IMR-90 (cell line): Measurements from ENCODE around the gene DTD1. TPM values are rescaled to one million over a fixed set of nuclear protein-coding genes. Genes with fewer than 3 reads are reported as not detected.

Source experiments
- ATAC-seq: fragments of 200-7000 bp; cut with Tn5 transposase; 2 replicates; pipeline ENCODE4 v1.9.1; 2020; ENCODE audit warnings: low read depth, mild to moderate bottlenecking, moderate library complexity
- BruUV-seq: library from RNA; stranded (reverse); fragments of 400-500 nt; replicated peaks from 2 replicates; lab custom pipeline; 2021; lab: Mats Ljungman, UMichigan
- CTCF ChIA-PET: fragments of 300-600 bp; formaldehyde crosslinking; extraction: SDS; loops from one replicate; lab custom pipeline; 2021; ENCODE audit warnings: antibody characterized with exemption; lab: Yijun Ruan, JAX
- POLR2A ChIA-PET: fragments of 300-600 bp; sonication (Branson Sonifier 250); formaldehyde crosslinking; loops from one replicate; lab custom pipeline; 2022; ENCODE audit warnings: antibody characterized with exemption; ENCODE audit not compliant: unreplicated experiment; lab: Charles Lee
- DNase-seq: peaks from one replicate; pipeline ENCODE4 v3.0.0; 2013
- H2AFZ ChIP-seq: replicated peaks from 2 replicates; pipeline ENCODE3; 2013; ENCODE audit warnings: low read length, mild to moderate bottlenecking; ENCODE audit not compliant: poor library complexity
- H2AK5ac ChIP-seq: 2 replicates; pipeline ENCODE4 v1.6.1; 2013; ENCODE audit warnings: low read depth, low read length, inconsistent platforms
- H2AK9ac ChIP-seq: replicated peaks from 2 replicates; pipeline ENCODE3; 2013; ENCODE audit warnings: mild to moderate bottlenecking, low read depth, low read length, moderate library complexity; ENCODE audit not compliant: poor library complexity
- H2BK120ac ChIP-seq: 2 replicates; pipeline ENCODE4 v1.6.1; 2013; ENCODE audit warnings: low read depth, low read length, inconsistent platforms
- H2BK15ac ChIP-seq: 3 replicates; pipeline ENCODE4 v1.6.1; 2013; ENCODE audit warnings: low read depth, low read length, inconsistent platforms
- H2BK20ac ChIP-seq: 2 replicates; pipeline ENCODE4 v1.6.1; 2013; ENCODE audit warnings: low read depth, mild to moderate bottlenecking, inconsistent platforms, low read length, moderate library complexity
- H2BK5ac ChIP-seq: 2 replicates; pipeline ENCODE4 v1.6.1; 2013; ENCODE audit warnings: mild to moderate bottlenecking, low read depth, low read length, inconsistent platforms; ENCODE audit not compliant: poor library complexity, severe bottlenecking
- H3K14ac ChIP-seq: replicated peaks from 2 replicates; pipeline ENCODE4 v1.6.1; 2013; ENCODE audit warnings: low read depth, low read length, inconsistent platforms
- H3K18ac ChIP-seq: 2 replicates; pipeline ENCODE4 v1.6.1; 2013; ENCODE audit warnings: low read depth, low read length, control low read depth
- H3K23ac ChIP-seq: 2 replicates; pipeline ENCODE4 v1.6.1; 2013; ENCODE audit warnings: low read depth, low read length, inconsistent platforms
- H3K27ac ChIP-seq: 2 replicates; pipeline ENCODE4 v1.5.1; 2013; ENCODE audit warnings: mild to moderate bottlenecking, control low read depth, low read length; ENCODE audit not compliant: insufficient read depth
- H3K27me3 ChIP-seq: 2 replicates; pipeline ENCODE4 v1.6.1; 2013; ENCODE audit warnings: low read length; ENCODE audit not compliant: control insufficient read depth, insufficient read depth
- H3K36me3 ChIP-seq: 2 replicates; pipeline ENCODE4 v1.6.1; 2013; ENCODE audit warnings: low read length, mixed read lengths; ENCODE audit not compliant: control insufficient read depth, insufficient read depth
- H3K4ac ChIP-seq: 2 replicates; pipeline ENCODE4 v1.6.1; 2013; ENCODE audit warnings: low read depth, low read length, inconsistent platforms
- H3K4me1 ChIP-seq: 2 replicates; pipeline ENCODE4 v1.6.1; 2013; ENCODE audit warnings: low read length, mixed read lengths; ENCODE audit not compliant: control insufficient read depth, insufficient read depth
- H3K4me2 ChIP-seq: 2 replicates; pipeline ENCODE4 v1.6.1; 2013; ENCODE audit warnings: low read depth, mild to moderate bottlenecking, control low read depth, low read length, moderate library complexity
- H3K4me3 ChIP-seq: 2 replicates; pipeline ENCODE4 v1.5.1; 2013; ENCODE audit warnings: low read depth, mild to moderate bottlenecking, control low read depth, low read length, moderate library complexity; ENCODE audit not compliant: insufficient read depth
- H3K56ac ChIP-seq: 2 replicates; pipeline ENCODE4 v1.6.1; 2013; ENCODE audit warnings: low read length, inconsistent platforms; ENCODE audit not compliant: insufficient read depth; ENCODE audit errors: extremely low read depth
- H3K79me1 ChIP-seq, 2 experiments: 2 replicates each; pipeline ENCODE4 v1.6.1; 2013; ENCODE audit warnings: low read length in 2 of 2, inconsistent platforms in 1 of 2, low read depth in 1 of 2
- H3K9ac ChIP-seq: 2 replicates; pipeline ENCODE4 v1.6.1; 2013; ENCODE audit warnings: low read depth, low read length, control low read depth
- H3K9me1 ChIP-seq: 2 replicates; pipeline ENCODE4 v1.6.1; 2013; ENCODE audit warnings: low read length, inconsistent platforms; ENCODE audit not compliant: insufficient read depth
- H3K9me3 ChIP-seq: 2 replicates; pipeline ENCODE4 v1.6.1; 2013; ENCODE audit warnings: low read length; ENCODE audit not compliant: control insufficient read depth, insufficient read depth
- H4K20me1 ChIP-seq: 2 replicates; pipeline ENCODE4 v1.6.1; 2013; ENCODE audit warnings: low read length, inconsistent platforms; ENCODE audit not compliant: insufficient read depth
- H4K5ac ChIP-seq: 2 replicates; pipeline ENCODE4 v1.6.1; 2013; ENCODE audit warnings: mild to moderate bottlenecking, low read depth, low read length, control low read depth
- H4K8ac ChIP-seq, 2 experiments: 2 replicates each; pipeline ENCODE4 v1.6.1; 2013; ENCODE audit warnings: low read depth in 2 of 2, low read length in 2 of 2, control low read depth in 1 of 2, inconsistent platforms in 1 of 2
- H4K91ac ChIP-seq: 2 replicates; pipeline ENCODE4 v1.6.1; 2013; ENCODE audit warnings: low read depth, low read length, inconsistent platforms; ENCODE audit not compliant: insufficient read depth
- BHLHE40 ChIP-seq: fragments of 150-350 bp; IDR thresholded peaks from 2 replicates; pipeline ENCODE4 v1.6.1; 2016; ENCODE audit warnings: mild to moderate bottlenecking, low read depth, low read length
- CEBPB ChIP-seq: IDR thresholded peaks from 2 replicates; pipeline ENCODE4 v1.6.1; 2012; ENCODE audit warnings: low read depth, low read length, improper control_type of control experiment
- CHD1 ChIP-seq: IDR thresholded peaks from 2 replicates; pipeline ENCODE4 v1.6.1; 2012; ENCODE audit warnings: low read depth, low read length, improper control_type of control experiment
- CTCF ChIP-seq: conservative IDR thresholded peaks from 2 replicates; pipeline ENCODE4 v1.5.1; 2012; ENCODE audit warnings: mild to moderate bottlenecking, low read depth, low read length, improper control_type of control experiment
- FOS ChIP-seq: fragments of 150-350 bp; IDR thresholded peaks from 2 replicates; pipeline ENCODE4 v1.6.1; 2016; ENCODE audit warnings: low read depth, low read length
- MAFK ChIP-seq: IDR thresholded peaks from 2 replicates; pipeline ENCODE4 v1.6.1; 2012; ENCODE audit warnings: low read depth, low read length, improper control_type of control experiment
- MAZ ChIP-seq: IDR thresholded peaks from 2 replicates; pipeline ENCODE4 v1.6.1; 2012; ENCODE audit warnings: low read depth, mild to moderate bottlenecking, low read length, improper control_type of control experiment, moderate library complexity, borderline replicate concordance
- MXI1 ChIP-seq: IDR thresholded peaks from 2 replicates; pipeline ENCODE4 v1.6.1; 2012; ENCODE audit warnings: low read depth, mild to moderate bottlenecking, low read length, moderate library complexity, borderline replicate concordance
- NFE2L2 ChIP-seq: fragments of 150-350 bp; IDR thresholded peaks from 2 replicates; pipeline ENCODE4 v1.6.1; 2016; ENCODE audit warnings: low read depth, mild to moderate bottlenecking, low read length
- POLR2A ChIP-seq: IDR thresholded peaks from 2 replicates; pipeline ENCODE4 v1.6.1; 2012; ENCODE audit warnings: mild to moderate bottlenecking, low read depth, low read length
- RCOR1 ChIP-seq: IDR thresholded peaks from 2 replicates; pipeline ENCODE4 v1.6.1; 2012; ENCODE audit warnings: mild to moderate bottlenecking, low read length, improper control_type of control experiment; ENCODE audit not compliant: insufficient replicate concordance
- RFX5 ChIP-seq: IDR thresholded peaks from 2 replicates; pipeline ENCODE4 v1.8.0; 2012; ENCODE audit warnings: low read depth, mild to moderate bottlenecking, low read length, moderate library complexity
- SMC3 ChIP-seq: fragments of 150-350 bp; IDR thresholded peaks from 2 replicates; pipeline ENCODE4 v1.6.1; 2016; ENCODE audit warnings: low read depth, mild to moderate bottlenecking, antibody characterized with exemption, low read length, moderate library complexity
- USF2 ChIP-seq: fragments of 150-350 bp; IDR thresholded peaks from 2 replicates; pipeline ENCODE4 v1.6.1; 2017; ENCODE audit warnings: mild to moderate bottlenecking, antibody characterized with exemption, low read length, low read depth
- WGBS, 2 experiments: methylation state at CpG; one replicate each; pipeline versions ENCODE4 v1.1.5 to v1.1.7; 2013; ENCODE audit warnings: missing lambda C conversion rate in 2 of 2; ENCODE audit not compliant: insufficient read length in 1 of 2; ENCODE audit errors: extremely low coverage in 2 of 2; 5-methylcytosine and 5-hydroxymethylcytosine counted together
- dilution Hi-C: fragments of 300-500 bp; cut with HindIII; formaldehyde crosslinking; loops from one replicate; pipeline ENCODE4 v1.14.3; 2018; ENCODE audit warnings: low sequenced_read_pairs; ENCODE audit not compliant: unreplicated experiment
- in situ Hi-C: fragments of 300-500 bp; cut with MboI; formaldehyde crosslinking; loops from 3 replicates; pipeline ENCODE4 v1.14.3; 2019; ENCODE audit warnings: low sequenced_read_pairs, inconsistent platforms, mixed read lengths
- intact Hi-C: fragments of 100-400 bp; cut with micrococcal nuclease; formaldehyde crosslinking; loops from 2 replicates; pipeline ENCODE4 v1.10.0; 2022
- polyA plus RNA-seq, 3 experiments: library from polyadenylated mRNA; depleted of rRNA; stranded (reverse); fragments of >200 nt; gene quantifications; 2 replicates each; pipeline ENCODE4 v1.2.3, GENCODE V29; 2012; ENCODE audit warnings: low replicate concordance in 1 of 3
- total RNA-seq: library from RNA; depleted of rRNA; stranded (reverse); fragments of >200 nt; gene quantifications from 2 replicates; pipeline ENCODE4 v1.2.3, GENCODE V29; 2012
- TF ChIP-seq, protein P1 (sequence below): fragments of 150-350 bp; IDR thresholded peaks from 2 replicates; pipeline ENCODE4 v1.6.1; 2016; ENCODE audit warnings: low read depth, mild to moderate bottlenecking, low read length, moderate library complexity, borderline replicate concordance

The DTD1 gene
- total and polyA plus RNA-seq, 2 of the 4 experiments (the other 2 are of a cell fraction), result 73.1 to 101 TPM

GRCh38 chr20:18665135-18665534, 77.3 kb downstream of the DTD1 start:
- Histone ChIP-seq H2AK9ac (no peak overlapping the region), H3K36me3 (no peaks in the 10 kb centered on the region; the same call in 1 of the 2 replicates), H3K9ac (no peak overlapping the region), H3K9me1 (0 out of 2 replicates have a peak, but pooled peaks cover 7% of the 10 kb centered on the region), H4K8ac (no peak overlapping the region), H4K5ac (no peak overlapping the region), H3K4ac (no peak overlapping the region), H4K91ac (no peak overlapping the region), H2AFZ (no peak overlapping the region), H4K20me1 (peaks cover 3% of the 10 kb centered on the region; the same call in 1 of the 2 replicates), H3K23ac (no peak overlapping the region), H2BK20ac (no peak overlapping the region), H3K27me3 (no peaks in the 10 kb centered on the region), H3K4me2 (no peak overlapping the region), H3K79me1 (peaks cover 12 to 14% of the 10 kb centered on the region in 2 experiments; a peak in 3 of 4 replicates), H3K4me1 (peaks cover 4% of the 10 kb centered on the region; the same call in 1 of the 2 replicates), H3K27ac (no peak overlapping the region), H3K18ac (no peak overlapping the region), H2BK5ac (no peak overlapping the region), H2BK15ac (no peak overlapping the region), H2AK5ac (no peak overlapping the region), H3K4me3 (no peak overlapping the region), H3K14ac (no peak overlapping the region), H3K56ac (no peak overlapping the region), H3K9me3 (no peaks in the 10 kb centered on the region), H2BK120ac (no peak overlapping the region)
- CTCF ChIA-PET, result interaction anchor here (1.0 kb wide), 1 partner anchor 18 kb away, joined by 3 read pairs; no protein-coding TSS in a partner anchor
- ATAC-seq, result no peak
- no TSS peak for BruUV-seq
- in situ Hi-C loops (no loop called here), intact Hi-C loops (no loop called here), dilution Hi-C loops (no loop called here)
- TF ChIP-seq, protein P1, sequence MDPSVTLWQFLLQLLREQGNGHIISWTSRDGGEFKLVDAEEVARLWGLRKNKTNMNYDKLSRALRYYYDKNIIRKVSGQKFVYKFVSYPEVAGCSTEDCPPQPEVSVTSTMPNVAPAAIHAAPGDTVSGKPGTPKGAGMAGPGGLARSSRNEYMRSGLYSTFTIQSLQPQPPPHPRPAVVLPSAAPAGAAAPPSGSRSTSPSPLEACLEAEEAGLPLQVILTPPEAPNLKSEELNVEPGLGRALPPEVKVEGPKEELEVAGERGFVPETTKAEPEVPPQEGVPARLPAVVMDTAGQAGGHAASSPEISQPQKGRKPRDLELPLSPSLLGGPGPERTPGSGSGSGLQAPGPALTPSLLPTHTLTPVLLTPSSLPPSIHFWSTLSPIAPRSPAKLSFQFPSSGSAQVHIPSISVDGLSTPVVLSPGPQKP, result no peak
- TF ChIP-seq MAFK (no peak), RCOR1 (no peak), MXI1 (no peak), MAZ (no peak), FOS (no peak), NFE2L2 (no peak), SMC3 (no peak), POLR2A (no peak), BHLHE40 (no peak), USF2 (no peak), CHD1 (no peak), CTCF (no peak), CEBPB (no peak), RFX5 (no peak)
- no peak for DNase-seq
- POLR2A ChIA-PET, result no interaction called here
- WGBS, 2 experiments, result no CpG with 5 or more reads among the region's 2 CpGs
